Neural cell (in vitro differentiated cells): ENCODE results near the gene TEX30.

Source experiments
- CTCF ChIP-seq: fragments of 450-650 bp; IDR thresholded peaks from 2 replicates; pipeline ENCODE4 v1.5.1; 2014; ENCODE audit warnings: antibody characterized with exemption, mild to moderate bottlenecking, moderate library complexity; ENCODE audit not compliant: poor library complexity, severe bottlenecking
- EZH2 ChIP-seq: fragments of 200-600, 300-800 bp; shearing (Covaris generic), sonication (generic); IDR thresholded peaks from 2 replicates; pipeline ENCODE4 v1.6.1; 2014; ENCODE audit warnings: antibody characterized with exemption, low read length, borderline replicate concordance, mild to moderate bottlenecking; ENCODE audit not compliant: insufficient read depth, poor library complexity, severe bottlenecking
- MXI1 ChIP-seq: fragments of 450-650 bp; conservative IDR thresholded peaks from 2 replicates; pipeline ENCODE4 v1.6.1; 2014; ENCODE audit warnings: antibody characterized with exemption, mild to moderate bottlenecking; ENCODE audit not compliant: poor library complexity, severe bottlenecking
- SMC3 ChIP-seq: fragments of 450-650 bp; conservative IDR thresholded peaks from 2 replicates; pipeline ENCODE4 v1.6.1; 2014; ENCODE audit warnings: antibody characterized with exemption, mild to moderate bottlenecking, moderate library complexity; ENCODE audit not compliant: poor library complexity

- TF ChIP-seq CTCF (no peak), SMC3 (no peak), EZH2 (no peak), MXI1 (no peak)
These were observed 44.3 kb upstream of the TEX30 start for GRCh38 chr13:102817907-102818306.
